ENCODE data around the gene ACKR2.

GRCh38 chr3:42864321-42864950 lies 55.2 kb downstream of the ACKR2 start:
- TF ChIP-seq CTCF (conservative IDR thresholded peaks at IDR 0.05; ENCODE audit: low read length) (no peak), EZH2phosphoT487 (IDR thresholded peaks at IDR 0.05; ENCODE audit: borderline replicate concordance) (no peak)
